Motor neuron (in vitro differentiated cells): ENCODE results near the gene METRNL. TPM values are rescaled to one million over a fixed set of nuclear protein-coding genes. Genes with fewer than 3 reads are reported as not detected.

Experiments used
- ATAC-seq, 8 experiments: fragments of 200-7000 bp; cut with Tn5 transposase; replicated peaks in 6 of 8; 2 replicates each; pipeline ENCODE4 v1.8.0; 2021; ENCODE audit warnings: mild to moderate bottlenecking in 8 of 8, moderate library complexity in 8 of 8
- H3K27ac ChIP-seq, 2 donors: fragments of 250-450 bp; sonication (Bioruptor Pico); 2 replicates each; pipeline ENCODE4 v1.9.0; 2021; ENCODE audit warnings: antibody characterized with exemption in 2 of 2, mild to moderate bottlenecking in 2 of 2, moderate library complexity in 1 of 2
- H3K4me1 ChIP-seq, 2 donors: fragments of 250-450 bp; sonication (Bioruptor Pico); replicated peaks in 1 of 2; 2 replicates each; pipeline ENCODE4 v1.6.1; 2021; ENCODE audit warnings: antibody characterized with exemption in 2 of 2, mild to moderate bottlenecking in 2 of 2, moderate library complexity in 1 of 2
- H3K4me3 ChIP-seq, 5 donors: fragments of 250-450 bp; sonication (Bioruptor Pico); 2 replicates each; pipeline ENCODE4 v1.9.0; 2021; ENCODE audit warnings: antibody characterized with exemption in 5 of 5, mild to moderate bottlenecking in 5 of 5, moderate library complexity in 4 of 5
- WGBS, 10 experiments: fragments of 450-650 bp; shearing (Covaris generic); methylation state at CpG; one replicate each; pipeline ENCODE4 v1.0.0; 2022; 5-methylcytosine and 5-hydroxymethylcytosine counted together
- in situ Hi-C, 9 experiments: fragments of 400-800 bp; cut with MboI; loops; one replicate each; pipeline ENCODE4 v1.15.0; 2021; ENCODE audit warnings: low sequenced_read_pairs in 9 of 9, low pct_unique_long_range_greater_than_20kb in 2 of 9; ENCODE audit not compliant: unreplicated experiment in 9 of 9
- total RNA-seq, 8 experiments: library from RNA; unstranded; fragments of 300-600 nt; gene quantifications; 2 replicates each; pipeline versions ENCODE4 v1.2.3 to v1.2.4, GENCODE V29; 2022

The METRNL gene
- total RNA-seq, 8 experiments from 2014 or later = 1.5 to 122 (median 6.3) TPM

DNA sequence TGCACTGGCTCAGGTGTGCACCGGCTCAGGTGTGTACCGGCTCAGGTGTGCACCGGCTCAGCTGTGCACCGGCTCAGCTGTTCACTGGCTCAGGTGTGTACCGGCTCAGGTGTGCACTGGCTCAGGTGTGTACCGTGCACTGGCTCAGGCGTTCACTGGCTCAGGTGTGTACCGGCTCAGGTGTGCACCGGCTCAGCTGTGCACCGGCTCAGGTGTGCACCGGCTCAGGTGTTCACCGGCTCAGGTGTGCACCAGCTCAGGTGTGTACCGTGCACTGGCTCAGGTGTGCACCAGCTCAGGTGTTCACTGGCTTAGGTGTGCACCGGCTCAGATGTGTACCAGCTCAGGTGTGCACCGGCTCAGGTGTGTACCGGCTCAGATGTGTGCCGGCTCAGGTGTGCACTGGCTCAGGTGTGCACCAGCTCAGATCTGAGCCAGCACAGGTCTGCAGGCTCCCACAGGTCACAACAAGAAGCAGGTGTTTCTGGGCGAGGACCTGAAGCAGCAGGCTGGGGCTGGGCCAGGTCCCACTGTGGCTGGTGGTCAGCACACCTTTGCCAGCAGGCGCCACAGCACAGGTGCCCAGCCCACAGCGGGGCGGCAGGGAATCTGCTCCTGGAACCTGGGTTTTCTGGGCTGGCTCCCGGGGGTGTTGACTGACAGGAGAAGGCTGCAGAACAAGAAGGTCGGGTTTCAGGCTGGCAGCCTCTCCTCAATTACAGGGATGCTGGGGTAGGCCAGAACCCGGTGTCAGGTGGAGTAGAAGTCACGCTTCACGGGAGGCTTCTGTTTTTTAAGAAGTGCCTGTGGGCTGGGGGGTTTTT is 17.2 kb downstream of the METRNL start:
- no peak for ATAC-seq
- in situ Hi-C loops = no loop called here
- Histone ChIP-seq H3K4me3 (no peak overlapping the region), H3K4me1 (peaks cover 0 to 17% of the 10 kb centered on the region in 2 donors), H3K27ac (no peak overlapping the region)
- WGBS, 10 experiments = 60 to 96% (median 80%) methylated on average over 1 to 4 of the region's 26 CpGs; no CpG with 5 or more reads in 7 of the 10 experiments

GRCh38 chr17:83097831-83098230 is 18.4 kb downstream of the METRNL start:
- ATAC-seq = no peak
- Histone ChIP-seq H3K27ac (no peak overlapping the region), H3K4me1 (peaks cover 1 to 17% of the 10 kb centered on the region in 2 donors), H3K4me3 (no peak overlapping the region)
- 50% methylated on average over 4 of the region's 14 CpGs; no CpG with 5 or more reads in 9 of the 10 experiments for WGBS, 10 experiments
- in situ Hi-C loops = no loop called here

DNA sequence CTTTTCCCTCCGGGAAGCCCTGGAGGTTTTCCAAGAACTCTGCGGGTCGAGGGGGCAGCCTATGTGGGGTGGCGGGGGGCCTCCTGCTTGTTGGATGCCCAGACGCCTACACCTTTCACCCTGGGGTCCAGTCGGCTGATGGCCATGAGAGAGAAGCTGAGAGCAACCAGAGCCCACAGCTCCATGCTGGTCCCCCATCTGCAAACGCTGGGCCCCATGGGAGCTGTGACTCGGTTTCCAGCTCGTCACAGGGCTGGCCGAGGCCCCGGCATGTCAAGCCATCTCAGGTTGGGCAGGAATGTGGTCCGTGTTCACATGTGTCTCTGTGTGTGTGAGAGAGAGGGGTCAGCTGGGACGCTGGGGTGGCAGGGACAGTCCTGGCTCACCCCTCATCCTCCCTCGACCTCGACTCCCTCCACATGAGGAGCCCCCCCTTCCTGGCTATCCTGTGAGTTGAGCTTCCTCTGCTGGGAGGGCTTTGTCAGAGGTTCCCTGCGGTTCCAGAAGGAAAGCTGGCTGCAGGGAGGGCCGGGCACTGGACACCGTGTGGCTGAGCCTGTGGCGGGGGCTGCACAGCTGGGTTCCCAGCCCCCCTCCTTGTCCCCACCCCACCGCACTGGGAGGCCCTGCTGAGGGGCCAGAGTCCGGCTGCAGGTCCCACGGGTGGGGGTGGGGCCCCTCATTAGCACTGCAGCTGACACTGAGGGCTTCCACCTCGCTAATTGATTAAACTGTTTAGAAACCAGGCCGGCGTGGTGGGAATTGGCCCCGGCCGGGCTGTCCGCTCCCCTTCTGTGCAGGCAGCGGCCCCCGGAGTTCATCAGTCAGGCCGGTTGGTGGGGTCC is 19.1 kb downstream of the METRNL start:
- in situ Hi-C loops = no loop called here
- peak in 2 of 8 experiments; percentile 4 for ATAC-seq
- 13 to 65% (median 46%) methylated on average over 3 to 11 of the region's 31 CpGs; no CpG with 5 or more reads in 7 of the 10 experiments for WGBS, 10 experiments
- Histone ChIP-seq H3K4me1 (peaks cover 4 to 17% of the 10 kb centered on the region in 2 donors), H3K27ac (no peak overlapping the region), H3K4me3 (no peak overlapping the region)

DNA sequence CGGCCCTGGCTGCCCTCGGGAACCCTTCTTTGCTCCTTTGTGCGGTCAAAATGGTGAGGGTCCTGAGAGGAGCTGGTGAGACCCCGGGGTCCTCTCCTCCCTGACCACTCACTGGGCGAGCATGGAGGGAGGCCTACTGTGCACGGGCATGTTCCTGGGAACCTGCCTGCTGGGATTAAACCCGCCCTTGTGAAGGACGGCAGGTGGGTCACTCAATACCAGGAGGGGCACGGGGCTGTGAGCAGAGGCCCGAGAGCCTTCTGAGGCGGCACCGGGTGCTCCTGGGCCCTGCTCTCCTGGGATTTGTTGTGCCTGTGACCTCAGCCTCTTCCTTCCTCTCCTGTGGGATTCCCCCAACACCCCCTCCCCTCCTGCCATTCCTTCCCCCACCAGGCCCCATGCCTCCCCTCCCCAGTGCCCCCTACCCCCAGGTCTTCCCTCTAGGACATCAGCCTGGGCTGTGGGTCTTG is 19.7 kb downstream of the METRNL start:
- WGBS, 10 experiments = 17 to 60% methylated on average over 1 to 6 of the region's 12 CpGs; no CpG with 5 or more reads in 8 of the 10 experiments
- in situ Hi-C loops = no loop called here
- no peak overlapping the region for H3K4me3 ChIP-seq
- ATAC-seq = peak in 3 of 8 experiments; percentile 3 to 9 (median 8)
- H3K27ac ChIP-seq = no peak overlapping the region
- peaks cover 4 to 17% of the 10 kb centered on the region in 2 donors for H3K4me1 ChIP-seq

GRCh38 chr17:83099570-83100181 is 20.3 kb downstream of the METRNL start:
- in situ Hi-C loops = no loop called here
- H3K4me3 ChIP-seq = no peak overlapping the region
- 0% methylated on average over 2 of the region's 34 CpGs; no CpG with 5 or more reads in 9 of the 10 experiments for WGBS, 10 experiments
- peaks cover 4 to 17% of the 10 kb centered on the region in 2 donors for H3K4me1 ChIP-seq
- no peak overlapping the region for H3K27ac ChIP-seq
- peak in 7 of 8 experiments; percentile 1 to 78 (median 22) for ATAC-seq

DNA sequence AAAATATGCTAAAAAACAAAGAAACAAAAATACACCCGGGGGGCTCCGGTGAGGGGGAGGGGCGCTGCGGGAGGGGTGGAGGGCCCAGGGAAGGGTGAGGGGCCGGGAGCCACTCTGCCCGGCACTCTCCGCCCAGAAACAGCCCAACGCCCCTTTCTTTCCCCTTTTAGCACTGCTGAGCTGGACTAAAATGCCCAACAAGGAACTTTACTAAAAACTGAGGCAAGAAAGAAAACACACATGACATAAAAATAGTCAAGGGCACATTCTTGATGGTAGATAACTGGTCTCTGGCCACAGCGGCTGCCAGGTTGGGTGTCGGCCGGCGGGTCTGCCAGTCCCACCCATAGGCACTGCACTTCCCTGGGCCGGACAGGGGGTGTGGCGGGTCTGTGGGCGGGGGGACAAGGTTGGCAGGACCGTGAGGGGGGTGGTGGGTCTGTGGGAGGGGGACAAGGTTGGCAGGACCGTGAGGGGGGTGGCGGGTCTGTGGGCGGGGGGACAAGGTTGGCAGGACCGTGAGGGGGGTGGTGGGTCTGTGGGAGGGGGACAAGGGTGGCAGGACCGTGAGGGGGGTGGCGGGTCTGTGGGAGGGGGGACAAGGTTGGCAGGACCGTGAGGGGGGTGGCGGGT is 20.9 kb downstream of the METRNL start:
- in situ Hi-C loops = no loop called here
- 0% methylated on average over 2 of the region's 24 CpGs; no CpG with 5 or more reads in 9 of the 10 experiments for WGBS, 10 experiments
- Histone ChIP-seq H3K27ac (no peak overlapping the region), H3K4me1 (peaks cover 4 to 17% of the 10 kb centered on the region in 2 donors), H3K4me3 (no peak overlapping the region)
- ATAC-seq = peak in 3 of 8 experiments; percentile 6 to 23 (median 7)

DNA sequence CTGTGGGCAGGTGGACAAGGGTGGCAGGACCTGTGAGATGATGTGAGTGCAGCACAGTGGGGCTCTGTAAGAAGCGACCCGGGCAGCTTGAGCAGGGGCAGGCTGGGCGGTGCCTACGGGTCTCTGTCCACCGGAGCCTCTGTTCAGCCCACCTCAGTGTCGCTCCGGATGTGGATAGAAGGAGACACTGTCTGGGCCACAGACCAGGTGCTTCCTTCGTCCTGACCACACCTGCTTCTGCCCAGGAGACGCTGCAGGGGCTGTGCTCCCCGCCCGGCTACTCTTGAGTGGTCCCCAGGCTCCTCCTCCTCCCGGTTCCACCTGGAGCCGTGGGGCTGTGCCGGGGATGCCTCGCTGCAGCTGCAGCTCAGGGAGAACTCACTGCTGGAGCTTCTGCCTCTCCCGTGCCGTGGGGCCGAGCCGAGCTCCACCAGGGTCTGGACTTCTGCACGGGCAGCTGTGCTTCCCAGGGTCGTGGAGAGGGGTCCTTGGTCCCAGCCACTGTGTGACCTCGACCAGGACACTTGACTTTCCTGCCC is 21.5 kb downstream of the METRNL start:
- no peak overlapping the region for H3K27ac ChIP-seq
- 20 to 40% (median 31%) methylated on average over 1 to 5 of the region's 22 CpGs; no CpG with 5 or more reads in 7 of the 10 experiments for WGBS, 10 experiments
- in situ Hi-C loops = no loop called here
- no peak for ATAC-seq
- no peak overlapping the region for H3K4me3 ChIP-seq
- peaks cover 4 to 17% of the 10 kb centered on the region in 2 donors for H3K4me1 ChIP-seq

GRCh38 chr17:83101805-83102480 is 22.5 kb downstream of the METRNL start:
- in situ Hi-C loops = no loop called here
- ATAC-seq = peak in 3 of 8 experiments; percentile 57 to 79 (median 64)
- whole genome bisulfite sequencing, 10 experiments = 36 to 100% (median 55%) methylated on average over 1 to 7 of the region's 22 CpGs; no CpG with 5 or more reads in 7 of the 10 experiments
- H3K4me3 ChIP-seq = no peak overlapping the region
- peaks cover 4 to 17% of the 10 kb centered on the region in 2 donors for H3K4me1 ChIP-seq
- H3K27ac ChIP-seq = no peak overlapping the region

DNA sequence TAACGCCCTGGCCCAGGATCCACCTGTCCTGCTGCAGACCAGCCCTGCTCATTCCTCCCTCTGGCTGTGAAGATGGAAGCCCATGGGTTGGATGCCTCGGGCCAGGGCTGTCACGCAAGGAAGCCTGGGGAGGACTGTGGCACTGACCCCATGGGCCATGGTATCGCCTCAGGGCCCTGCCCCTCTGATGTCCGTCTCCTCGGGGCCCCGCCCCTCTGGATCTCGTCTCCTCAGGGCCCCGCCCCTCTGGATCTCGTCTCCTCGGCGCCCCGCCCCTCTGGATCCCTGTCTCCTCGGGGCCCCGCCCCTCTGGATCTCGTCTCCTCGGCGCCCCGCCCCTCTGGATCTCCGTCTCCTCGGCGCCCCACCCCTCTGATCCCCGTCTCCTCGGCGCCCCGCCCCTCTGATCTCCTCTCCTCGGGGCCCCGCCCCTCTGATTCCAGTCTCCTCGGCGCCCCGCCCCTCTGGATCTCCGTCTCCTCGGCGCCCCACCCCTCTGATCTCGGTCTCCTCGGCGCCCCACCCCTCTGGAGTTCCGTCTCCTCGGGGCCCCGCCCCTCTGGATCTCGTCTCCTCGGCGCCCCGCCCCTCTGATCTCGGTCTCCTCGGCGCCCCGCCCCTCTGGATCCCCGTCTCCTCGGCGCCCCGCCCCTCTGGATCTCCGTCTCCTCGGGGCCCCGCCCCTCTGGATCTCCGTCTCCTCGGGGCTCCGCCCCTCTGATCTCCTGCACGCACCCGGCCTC is 24.0 kb downstream of the METRNL start:
- peak in 3 of 8 experiments; percentile 19 to 63 (median 61) for ATAC-seq
- peaks cover 4 to 17% of the 10 kb centered on the region in 2 donors for H3K4me1 ChIP-seq
- peak overlapping the region in 4 of 5 donors; percentile 10 to 30 (median 27) for H3K4me3 ChIP-seq
- in situ Hi-C loops = no loop called here
- H3K27ac ChIP-seq = no peak overlapping the region
- 17 to 100% (median 62%) methylated on average over 1 to 2 of the region's 60 CpGs; no CpG with 5 or more reads in 7 of the 10 experiments for WGBS, 10 experiments

GRCh38 chr17:83103943-83104311 is 24.5 kb downstream of the METRNL start:
- peaks cover 4 to 15% of the 10 kb centered on the region in 2 donors for H3K4me1 ChIP-seq
- 40 to 57% methylated on average over 2 to 3 of the region's 10 CpGs; no CpG with 5 or more reads in 8 of the 10 experiments for WGBS, 10 experiments

More at GRCh38 chr17:83103943-83104311, 24.5 kb downstream of the METRNL start:
- peak in 2 of 8 experiments; percentile 12 to 15 for ATAC-seq
- in situ Hi-C loops = no loop called here
- Histone ChIP-seq H3K4me3 (no peak overlapping the region), H3K27ac (no peak overlapping the region)
